ENCODE results near the gene TRIOBP.
A peak's percentile ranks its signal among the peaks of the same experiment; 100 is the strongest.

Gene TRIOBP

DNA sequence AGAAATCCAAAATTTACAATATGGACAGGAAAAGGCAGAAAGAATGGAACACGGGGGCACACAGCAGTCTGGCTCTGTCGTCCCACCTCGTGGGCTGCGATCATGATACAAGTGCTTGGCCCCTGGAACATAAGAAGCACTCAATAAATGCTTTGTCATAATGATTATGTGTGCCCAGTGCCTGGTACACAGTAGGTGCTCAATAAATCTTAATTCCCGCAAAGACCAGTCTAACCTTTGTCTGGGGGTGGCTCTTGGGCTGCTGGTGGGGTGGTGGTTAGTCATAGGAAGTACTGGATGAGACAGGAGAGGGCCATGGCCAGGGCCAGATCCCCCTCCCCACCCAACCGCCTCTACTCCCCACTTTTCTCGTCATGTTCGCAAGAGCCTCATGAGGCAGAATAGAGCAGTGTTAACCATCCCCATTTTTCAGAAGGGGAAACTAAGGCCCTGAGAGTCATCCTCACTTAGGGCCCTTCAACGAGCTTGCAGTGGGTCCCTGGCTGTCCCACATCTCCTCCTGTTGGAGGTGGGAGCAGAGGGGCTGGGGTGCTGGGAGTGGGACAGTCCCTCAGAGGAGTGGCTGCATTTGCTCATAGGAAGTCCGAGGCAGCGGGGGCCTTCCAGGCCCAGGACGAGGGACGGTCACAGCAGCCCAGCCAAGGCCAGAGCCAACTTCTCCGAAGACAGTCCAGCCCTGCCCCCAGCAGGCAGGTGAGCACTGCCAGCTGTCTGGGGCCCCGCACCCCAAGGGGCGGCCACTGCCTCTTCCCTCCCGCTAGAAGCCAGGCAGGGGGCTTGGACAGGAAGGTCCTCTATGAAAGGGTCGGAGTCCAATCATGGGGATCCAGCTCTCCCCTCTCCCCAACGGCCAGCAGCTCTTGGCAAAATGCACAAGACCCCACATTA lies 36.1 kb downstream of the TRIOBP start:
- DNase-seq = no peak

DNA sequence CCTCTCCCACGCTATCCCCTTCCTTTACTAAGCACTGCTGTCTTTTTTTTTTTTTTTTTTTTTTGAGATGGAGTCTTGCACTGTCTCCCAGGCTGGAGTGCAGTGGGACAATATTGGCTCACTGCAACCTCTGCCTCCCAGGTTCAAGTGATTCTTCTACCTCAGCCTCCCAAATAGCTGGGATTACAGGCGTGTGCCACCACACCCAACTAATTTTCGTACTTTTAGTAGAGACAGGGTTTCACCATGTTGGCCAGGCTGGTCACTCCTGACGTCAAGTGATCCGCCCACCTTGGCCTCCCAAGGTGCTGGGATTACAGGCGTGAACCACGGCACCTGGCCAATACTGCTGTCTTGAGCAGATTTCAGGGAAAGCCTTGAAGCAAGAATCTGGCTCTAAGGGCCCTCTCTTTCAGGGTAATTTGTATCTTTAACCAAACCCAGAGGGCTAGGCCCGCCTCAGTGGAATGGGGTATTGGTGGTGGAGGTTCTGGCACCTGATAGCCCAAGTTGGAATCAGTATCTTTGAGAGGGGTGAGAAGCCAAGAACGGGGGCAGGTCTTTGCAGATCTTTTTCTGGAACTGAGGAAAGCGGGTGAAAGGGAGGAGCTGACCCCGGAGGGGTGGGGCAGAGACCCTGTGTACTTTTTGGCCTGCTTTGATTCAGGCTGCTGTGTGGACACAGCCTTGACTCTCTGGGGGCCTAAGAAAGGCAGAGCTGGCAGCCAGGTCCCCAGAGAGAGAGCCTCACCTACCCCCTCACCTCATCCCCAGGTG lies 37.0 kb downstream of the TRIOBP start:
- DNase-seq = no peak

DNA sequence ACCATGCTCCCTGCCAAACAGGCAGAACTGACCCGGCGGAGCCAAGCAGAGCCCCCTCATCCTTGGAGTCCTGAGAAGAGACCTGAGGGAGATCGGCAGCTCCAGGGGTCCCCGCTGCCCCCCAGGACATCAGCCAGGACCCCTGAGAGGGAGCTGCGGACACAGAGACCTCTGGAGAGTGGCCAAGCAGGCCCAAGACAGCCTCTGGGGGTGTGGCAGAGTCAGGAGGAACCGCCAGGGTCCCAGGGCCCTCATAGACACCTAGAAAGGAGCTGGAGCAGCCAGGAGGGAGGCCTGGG lies 37.5 kb downstream of the TRIOBP start:
- DNase-seq = no peak

DNA sequence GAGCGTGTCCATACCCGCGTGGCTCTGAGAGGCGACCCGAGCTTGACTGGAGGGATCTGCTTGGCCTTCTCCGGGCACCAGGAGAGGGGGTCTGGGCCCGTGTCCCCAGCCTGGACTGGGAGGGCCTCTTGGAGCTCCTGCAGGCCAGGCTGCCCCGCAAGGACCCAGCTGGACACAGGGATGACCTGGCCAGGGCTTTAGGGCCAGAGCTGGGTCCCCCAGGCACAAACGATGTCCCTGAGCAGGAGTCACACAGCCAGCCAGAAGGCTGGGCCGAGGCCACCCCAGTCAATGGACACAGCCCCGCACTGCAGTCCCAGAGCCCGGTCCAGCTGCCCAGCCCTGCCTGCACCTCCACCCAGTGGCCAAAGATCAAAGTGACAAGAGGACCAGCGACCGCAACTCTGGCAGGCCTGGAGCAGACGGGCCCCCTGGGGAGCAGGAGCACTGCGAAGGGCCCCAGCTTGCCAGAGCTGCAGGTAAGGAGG lies 38.2 kb downstream of the TRIOBP start:
- no peak for DNase-seq

DNA sequence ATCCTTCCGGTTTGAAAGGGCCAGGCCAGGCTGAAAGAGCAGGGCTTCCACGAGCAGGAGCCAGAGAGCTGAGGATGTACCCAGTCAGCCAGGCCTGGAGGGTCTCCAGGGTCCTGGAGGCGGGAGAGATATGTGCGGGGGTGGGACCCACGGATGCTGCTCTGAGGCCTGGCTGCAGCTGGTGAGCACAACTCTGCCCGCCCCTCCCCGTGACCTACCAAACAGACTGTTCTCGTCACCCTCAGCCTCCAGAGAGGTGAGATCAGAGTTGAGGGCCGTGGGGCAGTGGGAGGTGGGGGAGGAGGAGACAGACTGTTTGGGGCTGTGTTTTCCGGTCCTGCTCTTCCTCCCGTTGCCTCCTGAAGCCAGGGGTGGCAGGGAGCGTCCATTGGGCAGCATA lies 42.2 kb downstream of the TRIOBP start:
- no peak for DNase-seq

DNA sequence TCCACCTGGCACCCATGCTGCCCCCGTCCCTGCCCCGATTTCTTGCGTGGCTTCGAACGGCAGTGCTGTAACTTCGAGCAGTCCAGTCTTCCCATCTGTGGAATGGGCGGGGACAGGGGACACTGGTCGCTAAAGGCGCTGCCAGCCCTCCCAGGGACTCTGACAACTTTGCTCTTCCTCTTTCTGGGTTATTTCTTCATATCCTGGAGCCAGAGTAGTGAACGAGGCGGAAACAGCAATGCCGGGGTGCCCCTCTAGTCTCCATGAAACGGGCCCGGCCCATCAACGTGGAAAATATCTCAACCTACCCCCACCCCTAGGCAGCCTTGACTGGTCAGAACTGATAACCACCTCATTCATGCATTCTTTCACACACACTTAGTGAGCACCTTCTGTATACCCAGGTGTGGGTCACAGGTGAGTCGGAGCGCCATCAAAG lies 42.8 kb downstream of the TRIOBP start:
- no peak for DNase-seq

DNA sequence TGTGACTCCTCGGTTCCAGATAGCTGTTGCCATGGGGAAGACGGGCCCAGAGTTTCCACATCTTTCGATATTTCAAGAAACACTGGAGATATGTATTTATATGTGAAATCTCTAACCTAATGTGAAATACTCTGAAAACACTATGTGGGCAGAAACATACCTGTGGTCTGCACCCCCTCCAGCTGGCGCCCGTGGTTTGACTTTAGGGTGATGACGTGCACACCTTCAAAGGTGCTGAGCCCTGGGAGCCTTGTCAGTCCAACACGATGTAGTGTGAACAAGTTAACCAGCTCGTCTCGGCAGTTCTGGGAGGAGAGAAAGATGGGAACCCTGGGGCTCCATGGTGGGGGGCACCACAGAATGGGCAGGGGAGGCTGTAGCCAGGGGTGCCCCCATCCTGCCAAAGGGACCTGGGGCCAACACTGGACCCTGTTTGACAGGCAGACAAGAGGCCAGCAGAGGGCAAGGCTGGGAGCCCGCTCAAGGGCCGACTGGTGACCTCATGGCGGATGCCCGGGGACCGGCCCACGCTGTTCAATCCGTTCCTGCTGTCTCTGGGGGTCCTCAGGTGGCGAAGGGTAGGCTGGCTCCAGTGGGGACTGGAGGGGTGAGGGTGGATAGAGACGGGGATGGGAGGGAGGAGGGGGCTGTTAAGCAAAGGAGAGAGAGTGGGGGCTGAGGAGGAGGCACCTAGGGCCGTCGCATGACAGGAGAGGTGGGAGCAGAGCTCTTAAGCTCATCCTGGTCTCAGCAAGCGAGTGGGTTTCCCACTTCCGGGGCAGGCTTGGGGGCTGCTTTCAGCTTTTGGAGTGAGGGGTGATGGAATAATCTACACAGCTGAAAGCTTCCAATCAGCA lies 43.8 kb downstream of the TRIOBP start:
- DNase-seq = no peak

DNA sequence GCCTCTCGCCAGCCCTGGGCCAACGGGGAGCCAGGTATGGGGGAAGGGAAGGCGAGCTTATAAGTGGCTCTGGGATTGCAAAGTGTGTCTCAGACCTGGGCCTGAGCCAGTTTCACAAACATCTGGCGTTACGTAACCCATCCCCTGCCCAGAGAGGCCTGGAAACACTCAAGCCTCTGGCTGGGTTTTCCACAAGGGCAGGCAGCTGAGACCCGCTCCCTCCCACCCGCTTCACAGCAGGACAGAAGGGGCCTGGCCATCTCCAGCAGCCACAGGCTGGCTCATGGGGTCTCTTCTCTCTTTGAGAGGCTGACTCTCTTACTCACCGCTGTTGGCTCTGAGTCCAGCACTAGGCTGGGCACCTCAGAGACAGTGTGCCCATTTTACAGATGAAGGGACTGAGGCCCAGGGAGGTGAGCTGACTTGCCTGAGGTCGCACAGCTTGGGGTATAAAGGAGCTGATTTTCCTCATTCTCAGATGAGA lies 44.5 kb downstream of the TRIOBP start:
- no peak for DNase-seq

DNA sequence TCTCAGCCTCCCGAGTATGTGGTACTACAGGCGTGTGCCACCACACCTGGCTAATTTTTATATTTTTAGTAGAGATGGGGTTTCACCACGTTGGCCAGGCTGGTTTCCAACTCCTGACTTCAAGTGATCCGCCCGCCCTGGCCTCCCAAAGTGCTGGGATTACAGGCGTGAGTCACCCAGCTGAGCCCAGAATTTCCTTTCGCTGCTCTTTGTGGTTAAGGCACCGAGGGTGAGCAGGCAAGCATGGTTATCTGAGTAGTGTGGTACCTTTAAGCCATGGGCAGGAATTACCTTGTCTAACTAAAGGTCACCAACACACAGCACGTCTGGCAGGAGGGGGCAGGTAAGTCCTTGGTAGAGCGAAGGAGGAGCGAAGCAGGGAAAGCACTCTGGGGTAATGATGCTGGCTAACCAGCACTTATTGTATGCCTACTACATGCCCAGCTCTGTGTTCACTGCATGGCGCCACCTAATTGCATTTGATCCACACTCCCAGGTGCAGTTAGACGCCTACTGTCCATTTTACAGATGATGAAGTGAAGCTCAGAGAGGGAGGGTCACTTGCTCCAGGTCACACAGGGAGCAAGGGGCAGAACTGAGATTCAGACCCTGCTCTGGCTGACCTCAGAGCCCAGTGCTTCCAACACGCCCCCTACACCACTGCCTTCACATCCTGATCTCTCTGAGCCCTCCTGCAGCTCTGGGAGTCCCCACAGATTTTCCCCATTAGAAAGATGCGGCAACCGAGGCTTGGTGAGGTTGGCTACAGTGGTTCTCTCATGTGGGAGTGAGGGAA lies 45.7 kb downstream of the TRIOBP start:
- DNase-seq = no peak

DNA sequence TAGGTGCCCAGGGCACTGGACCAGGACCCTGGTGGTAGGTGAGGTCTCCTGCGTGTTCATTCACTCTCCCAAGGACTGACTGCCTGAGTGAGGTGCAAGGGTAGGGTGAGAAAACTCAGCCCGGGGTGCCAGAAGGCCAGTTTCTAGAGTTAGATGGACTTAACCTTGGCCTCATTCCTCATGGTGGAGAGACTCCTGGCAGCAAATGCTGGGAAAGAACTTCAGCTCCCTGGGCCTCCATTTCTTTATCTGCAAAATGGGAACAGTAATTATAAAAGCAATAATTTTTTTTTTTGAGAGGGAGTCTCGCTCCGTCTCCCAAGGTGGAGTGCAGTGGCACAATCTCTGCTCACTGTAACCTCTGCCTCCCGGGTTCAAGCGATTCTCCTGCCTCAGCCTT lies 47.7 kb downstream of the TRIOBP start:
- DNase-seq = no peak

DNA sequence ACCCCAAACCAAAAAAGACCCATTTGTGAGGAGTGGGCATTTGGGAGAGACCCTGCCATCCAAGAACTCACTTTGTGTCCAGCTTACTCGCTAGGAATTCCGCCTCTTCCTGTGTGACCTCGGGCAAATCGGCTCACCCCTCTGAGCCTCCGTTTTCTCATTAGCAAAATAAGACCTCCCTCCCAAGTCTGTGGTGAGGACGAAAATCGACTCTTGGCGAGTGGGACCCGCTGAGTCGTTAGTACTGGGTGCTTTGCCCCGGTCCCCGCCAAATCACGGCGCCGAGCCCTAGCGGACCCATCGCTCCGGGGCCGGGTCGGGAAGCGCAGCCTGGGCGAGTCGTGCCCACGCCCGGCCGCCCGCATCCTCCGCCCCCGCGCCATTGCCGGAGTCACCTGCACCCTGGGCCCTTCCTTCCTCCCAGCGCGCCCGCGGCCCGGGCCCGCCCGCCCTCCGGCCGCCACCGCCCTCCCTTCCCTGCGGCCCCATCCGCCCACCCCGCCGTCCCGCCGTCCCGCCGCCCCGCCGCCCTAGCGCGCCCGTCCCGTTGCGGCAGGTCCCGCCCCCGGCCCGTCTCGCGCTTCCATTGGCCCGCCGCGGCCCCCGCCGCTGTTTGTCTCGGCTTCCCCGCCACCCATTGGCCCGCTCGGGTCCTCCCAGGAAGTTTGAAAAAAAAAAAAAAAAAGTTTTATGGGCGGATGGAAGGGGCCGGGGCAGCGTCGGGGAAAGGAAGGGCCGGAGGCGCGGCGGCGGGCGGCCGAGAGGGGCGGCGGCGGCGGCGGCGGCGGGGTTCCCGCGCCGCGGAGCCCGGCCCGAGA lies 48.9 kb downstream of the TRIOBP start:
- peak; percentile 89 for DNase-seq

DNA sequence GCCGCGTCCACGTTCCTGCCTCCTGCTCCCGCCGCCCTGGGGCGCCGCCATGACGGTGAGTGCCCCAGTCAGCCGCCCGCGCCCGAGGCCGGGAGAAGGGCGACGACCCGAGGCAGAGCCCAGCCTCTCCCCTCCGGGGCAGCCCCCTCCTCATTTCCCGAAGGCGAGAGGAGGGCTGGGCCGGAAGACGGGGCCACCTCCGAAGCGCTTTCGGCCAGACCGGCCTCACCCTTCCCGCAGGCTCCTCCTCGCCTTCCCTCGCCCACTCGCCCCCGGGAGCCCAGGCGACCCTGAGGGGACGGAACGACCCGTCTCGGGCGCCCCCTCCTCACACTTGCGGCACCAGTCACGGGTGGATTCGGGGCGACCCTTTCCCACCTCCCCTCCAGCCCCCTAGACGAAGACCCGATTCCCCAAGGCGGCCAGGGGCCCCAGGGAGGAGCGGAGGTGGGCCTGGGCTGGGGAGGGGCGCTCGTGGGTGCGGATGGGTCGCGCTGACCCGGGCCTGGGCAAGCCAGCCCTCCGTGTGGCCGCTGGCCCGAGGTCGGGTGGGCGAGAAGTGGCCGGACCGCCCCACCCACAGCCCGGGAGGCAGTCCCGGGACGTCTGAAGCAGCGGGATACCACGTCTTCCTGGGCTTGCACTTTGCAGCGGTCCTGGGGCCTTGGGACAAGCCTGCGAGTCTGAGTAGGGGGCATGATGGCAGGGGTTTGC lies 49.7 kb downstream of the TRIOBP start:
- no peak for DNase-seq

DNA sequence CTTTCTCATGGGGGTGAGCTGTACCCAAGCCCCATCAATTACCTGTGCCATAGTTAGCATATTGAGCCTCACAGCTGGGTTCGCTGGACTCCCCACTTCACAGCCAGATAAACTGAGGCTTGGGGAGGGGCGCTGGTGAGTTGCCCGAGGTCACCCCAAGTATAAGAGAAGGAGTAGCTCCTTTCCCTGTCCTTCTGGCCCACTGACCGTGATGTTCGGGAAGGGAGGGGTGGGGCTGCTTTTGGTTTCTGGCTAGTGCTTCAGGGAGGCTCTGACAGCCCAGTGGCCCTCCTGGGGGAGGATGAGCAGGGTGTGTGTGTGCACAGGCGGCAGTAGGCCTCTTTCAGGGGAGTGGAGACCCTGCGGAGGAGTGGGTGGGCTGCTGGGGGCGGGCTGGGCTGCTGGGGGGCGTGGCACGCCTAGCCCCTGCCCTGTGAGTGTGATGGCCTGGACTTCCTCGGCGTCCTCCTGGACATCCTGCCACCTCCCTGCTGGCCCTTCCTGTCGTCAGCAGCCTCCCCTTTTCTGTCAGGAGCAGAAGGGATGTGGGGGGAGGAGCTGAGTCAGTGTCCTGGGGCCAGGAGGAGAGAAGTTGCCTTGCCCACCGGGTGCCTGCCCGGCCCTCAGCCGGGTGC lies 50.3 kb downstream of the TRIOBP start:
- DNase-seq = no peak

DNA sequence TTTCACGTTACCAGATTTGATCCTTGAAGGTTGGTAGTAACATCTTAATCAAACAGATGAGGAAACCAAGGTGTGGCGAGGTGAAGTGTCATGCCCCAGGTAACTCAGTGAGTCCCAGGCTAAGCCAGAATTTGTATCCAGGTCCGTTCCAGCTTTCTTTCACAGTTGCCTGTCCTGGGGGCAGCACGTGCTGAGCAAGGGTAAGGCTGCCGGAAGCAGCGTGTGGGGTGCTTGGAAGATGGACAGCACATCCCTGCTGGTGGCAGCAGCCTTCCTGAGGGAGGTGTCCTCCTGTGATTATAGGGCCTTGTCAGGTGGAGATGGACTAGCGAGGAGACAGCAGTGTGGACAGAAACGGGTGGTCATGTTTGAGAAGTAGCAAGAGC lies 50.9 kb downstream of the TRIOBP start:
- no peak for DNase-seq

DNA sequence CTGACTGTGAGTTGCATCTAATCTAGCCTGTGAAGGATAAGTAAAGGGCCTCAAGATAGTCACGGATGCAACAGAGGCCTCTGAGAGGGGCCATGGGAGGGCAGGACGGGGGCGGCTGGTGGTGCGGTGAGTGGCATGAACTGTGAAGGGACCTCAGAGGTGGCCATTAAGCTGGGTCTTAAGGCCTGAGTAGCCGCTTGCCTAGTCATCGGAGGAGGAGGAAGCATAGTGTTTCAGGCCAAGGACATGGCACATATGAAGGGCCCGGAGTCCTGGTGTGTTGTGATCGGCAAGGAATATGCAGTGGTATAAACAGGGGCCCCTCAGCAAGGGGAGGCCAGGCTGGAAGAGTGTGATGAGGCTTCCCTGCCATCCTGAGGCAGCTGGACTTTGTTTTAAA lies 51.8 kb downstream of the TRIOBP start:
- no peak for DNase-seq

DNA sequence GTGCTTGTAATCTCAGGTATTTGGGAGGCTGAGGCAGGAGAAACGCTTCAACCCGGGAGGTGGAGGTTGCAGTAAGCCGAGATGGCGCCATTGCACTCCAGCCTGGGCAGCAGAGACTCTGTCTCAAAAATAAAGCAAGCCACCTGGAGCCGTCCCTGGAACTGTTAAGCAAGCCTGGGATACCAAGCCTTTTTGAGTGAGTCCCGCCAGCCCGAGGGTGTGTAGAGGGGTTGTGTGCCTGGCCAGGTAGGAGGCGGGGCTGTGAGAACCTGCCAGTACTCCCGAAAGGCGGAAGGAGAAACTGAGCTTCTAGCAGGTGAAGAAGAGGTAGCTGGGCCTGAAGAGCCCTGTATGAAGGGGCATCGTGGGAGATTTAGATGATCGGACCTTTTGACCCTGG lies 52.4 kb downstream of the TRIOBP start:
- no peak for DNase-seq

DNA sequence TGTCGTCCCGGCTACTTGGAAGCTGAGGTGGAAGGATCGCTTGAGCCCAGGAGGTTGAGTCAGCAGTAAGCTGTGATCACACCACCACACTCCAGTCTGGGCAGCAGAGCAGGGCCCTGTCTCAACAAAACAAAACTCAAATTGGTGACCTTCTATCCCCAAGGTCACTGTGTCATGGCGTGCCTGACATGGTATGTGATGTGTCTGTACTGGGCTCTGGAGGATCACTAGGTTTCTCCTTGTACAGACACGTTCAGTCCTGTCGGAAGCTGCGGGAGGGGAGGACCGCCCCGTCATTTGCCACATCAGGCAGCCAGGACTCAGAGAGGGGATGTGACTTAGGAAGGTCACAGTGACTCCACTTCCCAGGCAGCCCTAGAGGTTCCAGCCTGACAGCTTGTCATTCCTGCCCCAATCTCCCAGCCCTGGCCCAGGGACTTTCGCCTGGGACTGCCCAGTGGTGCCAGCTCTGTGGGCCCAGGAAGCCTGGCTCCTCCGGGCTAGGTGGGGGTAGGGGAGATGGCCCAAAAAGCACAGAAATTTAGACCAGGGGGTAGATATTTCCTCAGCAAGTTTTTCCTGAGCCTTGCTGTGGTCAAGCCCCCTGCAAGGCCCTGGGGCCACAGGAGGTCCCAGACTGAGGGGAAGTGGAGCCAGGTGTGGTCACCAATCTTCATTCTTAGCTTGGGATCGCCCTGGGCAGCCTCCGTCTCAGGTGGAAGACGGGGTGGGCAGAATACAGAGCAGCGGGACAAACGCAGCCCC lies 53.2 kb downstream of the TRIOBP start:
- no peak for DNase-seq

DNA sequence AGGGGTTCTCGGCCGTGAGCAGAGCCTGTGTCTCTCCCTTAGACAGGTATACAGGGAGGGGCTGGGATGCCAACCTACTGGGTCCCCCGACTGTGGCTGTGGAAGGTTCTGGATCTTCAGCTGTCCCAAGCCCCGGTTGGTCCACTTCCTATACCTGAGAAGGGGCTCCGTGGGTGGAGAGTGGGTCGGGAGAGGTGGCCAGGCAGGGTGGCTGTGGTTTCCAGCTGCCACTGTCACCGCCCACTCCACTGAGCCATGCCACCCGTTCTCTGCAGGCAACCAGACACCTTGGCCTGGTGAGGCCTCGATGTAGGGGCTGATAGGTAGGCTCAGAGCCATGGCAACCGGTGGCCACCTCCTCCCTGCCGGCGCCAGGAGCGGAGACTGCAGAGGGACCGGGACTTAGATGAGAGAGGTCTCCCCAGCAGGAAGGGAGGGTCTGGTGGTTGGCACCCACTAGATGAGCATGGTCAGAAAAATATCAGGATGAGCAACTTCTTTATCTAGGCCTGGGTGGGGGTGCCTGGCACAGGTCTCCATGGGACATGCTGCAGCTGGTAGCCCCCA lies 53.8 kb downstream of the TRIOBP start:
- DNase-seq = no peak
